Fibroblast of villous mesenchyme (primary cell): ENCODE measurements around the gene SACM1L. TPM values are rescaled to one million over a fixed set of nuclear protein-coding genes. Genes with fewer than 3 reads are reported as not detected.
"Not testable (repeated sequence)": the region's sequence is repeated elsewhere in the genome, so short reads cannot be mapped to it uniquely, and the experiment has no call there.

ENCODE experiments used
- DNase-seq: peaks from one replicate; pipeline ENCODE4 v3.0.0-alpha.2; 2010; ENCODE audit warnings: low read depth
- H3K4me3 ChIP-seq: 2 replicates; pipeline ENCODE4 v1.5.1; 2011; ENCODE audit warnings: low read depth, mild to moderate bottlenecking, low read length
- total RNA-seq: library from RNA; depleted of rRNA; stranded (reverse); fragments of >200 nt; gene quantifications from 2 replicates; pipeline ENCODE4 v1.2.3, GENCODE V29; 2012
- TF ChIP-seq, protein P1 (sequence below): IDR thresholded peaks from 2 replicates; pipeline ENCODE4 v1.5.1; 2012; ENCODE audit warnings: low read depth, mild to moderate bottlenecking, low read length; ENCODE audit not compliant: insufficient read depth

SACM1L gene
- total RNA-seq, 1 donor, result 53.1 TPM

DNA sequence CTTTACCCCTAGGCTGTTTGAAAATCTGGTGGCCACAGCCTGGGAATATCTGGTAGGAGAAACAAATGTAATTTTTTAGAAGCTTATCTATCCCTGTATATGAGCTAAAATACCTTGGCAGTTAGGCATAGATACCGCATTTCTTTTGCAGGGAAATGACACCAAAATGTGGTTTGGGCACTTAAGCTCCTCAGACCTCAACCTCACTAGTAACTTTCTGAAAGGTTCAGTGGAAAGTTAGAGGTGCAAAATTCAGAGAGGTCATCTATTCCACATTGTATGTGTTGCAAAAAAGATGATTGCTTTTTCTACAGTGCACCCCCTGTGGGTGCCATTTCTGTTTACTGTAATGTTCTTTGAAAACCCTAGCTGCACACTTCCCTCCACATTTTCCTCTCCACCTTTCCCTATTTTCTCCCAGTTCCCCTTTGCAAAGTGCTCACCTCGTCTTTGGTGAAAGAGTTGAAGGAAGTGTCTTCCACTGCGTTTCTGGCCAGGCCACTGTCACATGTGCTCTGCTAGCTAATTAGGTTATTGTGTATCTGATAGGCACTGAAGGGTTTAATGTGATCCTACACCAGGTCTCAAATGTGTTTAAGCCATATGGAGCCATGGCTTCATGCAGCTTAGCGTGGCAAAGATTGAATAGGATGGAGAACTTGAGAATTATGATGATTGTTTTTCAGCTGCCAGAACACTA lies 1.3 kb downstream of the SACM1L start:
- TF ChIP-seq, protein P1, sequence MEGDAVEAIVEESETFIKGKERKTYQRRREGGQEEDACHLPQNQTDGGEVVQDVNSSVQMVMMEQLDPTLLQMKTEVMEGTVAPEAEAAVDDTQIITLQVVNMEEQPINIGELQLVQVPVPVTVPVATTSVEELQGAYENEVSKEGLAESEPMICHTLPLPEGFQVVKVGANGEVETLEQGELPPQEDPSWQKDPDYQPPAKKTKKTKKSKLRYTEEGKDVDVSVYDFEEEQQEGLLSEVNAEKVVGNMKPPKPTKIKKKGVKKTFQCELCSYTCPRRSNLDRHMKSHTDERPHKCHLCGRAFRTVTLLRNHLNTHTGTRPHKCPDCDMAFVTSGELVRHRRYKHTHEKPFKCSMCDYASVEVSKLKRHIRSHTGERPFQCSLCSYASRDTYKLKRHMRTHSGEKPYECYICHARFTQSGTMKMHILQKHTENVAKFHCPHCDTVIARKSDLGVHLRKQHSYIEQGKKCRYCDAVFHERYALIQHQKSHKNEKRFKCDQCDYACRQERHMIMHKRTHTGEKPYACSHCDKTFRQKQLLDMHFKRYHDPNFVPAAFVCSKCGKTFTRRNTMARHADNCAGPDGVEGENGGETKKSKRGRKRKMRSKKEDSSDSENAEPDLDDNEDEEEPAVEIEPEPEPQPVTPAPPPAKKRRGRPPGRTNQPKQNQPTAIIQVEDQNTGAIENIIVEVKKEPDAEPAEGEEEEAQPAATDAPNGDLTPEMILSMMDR, result no peak
- DNase-seq, result no peak
- H3K4me3 ChIP-seq, result peak overlapping the region; percentile 86

GRCh38 chr3:45691842-45692241 lies 2.6 kb downstream of the SACM1L start:
- TF ChIP-seq, protein P1, result no peak
- no peak for DNase-seq
- no peak overlapping the region for H3K4me3 ChIP-seq

- H3K4me3 ChIP-seq, result no peak overlapping the region
- no peak for DNase-seq
- TF ChIP-seq, protein P1, result no peak
Observed at GRCh38 chr3:45692866-45693265, 3.7 kb downstream of the SACM1L start.

- TF ChIP-seq, protein P1, result no peak
- no peak for DNase-seq
- H3K4me3 ChIP-seq, result no peak overlapping the region
Observed at GRCh38 chr3:45693941-45694521, 4.8 kb downstream of the SACM1L start.

GRCh38 chr3:45695166-45695565 lies 6.0 kb downstream of the SACM1L start:
- DNase-seq, H3K4me3 ChIP-seq: not testable (repeated sequence)

DNA sequence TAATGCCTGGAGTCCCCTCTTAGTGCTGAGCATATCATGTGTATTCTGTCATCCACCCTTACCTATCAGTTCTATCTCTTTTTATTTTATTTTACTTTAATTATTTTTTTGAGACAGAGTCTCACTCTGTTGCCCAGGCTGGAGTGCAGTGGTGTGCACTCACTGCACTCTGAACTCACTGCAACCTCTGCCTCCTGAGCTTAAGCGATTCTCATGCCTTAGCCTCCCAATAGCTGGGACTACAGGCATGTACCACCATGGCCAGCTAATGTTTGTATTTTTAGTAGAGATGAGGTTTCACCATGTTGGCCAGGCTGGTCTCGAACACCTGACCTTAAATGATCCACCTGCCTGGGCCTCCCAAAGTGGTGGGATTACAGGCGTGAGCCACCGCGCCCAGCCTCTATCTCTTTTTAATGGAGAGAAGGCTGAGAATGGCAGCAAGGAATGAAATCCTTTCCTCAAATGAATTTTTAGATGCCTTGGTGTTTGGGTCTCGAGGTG lies 11.4 kb downstream of the SACM1L start:
- DNase-seq, result no peak
- no peak overlapping the region for H3K4me3 ChIP-seq
- TF ChIP-seq, protein P1, result no peak

DNA sequence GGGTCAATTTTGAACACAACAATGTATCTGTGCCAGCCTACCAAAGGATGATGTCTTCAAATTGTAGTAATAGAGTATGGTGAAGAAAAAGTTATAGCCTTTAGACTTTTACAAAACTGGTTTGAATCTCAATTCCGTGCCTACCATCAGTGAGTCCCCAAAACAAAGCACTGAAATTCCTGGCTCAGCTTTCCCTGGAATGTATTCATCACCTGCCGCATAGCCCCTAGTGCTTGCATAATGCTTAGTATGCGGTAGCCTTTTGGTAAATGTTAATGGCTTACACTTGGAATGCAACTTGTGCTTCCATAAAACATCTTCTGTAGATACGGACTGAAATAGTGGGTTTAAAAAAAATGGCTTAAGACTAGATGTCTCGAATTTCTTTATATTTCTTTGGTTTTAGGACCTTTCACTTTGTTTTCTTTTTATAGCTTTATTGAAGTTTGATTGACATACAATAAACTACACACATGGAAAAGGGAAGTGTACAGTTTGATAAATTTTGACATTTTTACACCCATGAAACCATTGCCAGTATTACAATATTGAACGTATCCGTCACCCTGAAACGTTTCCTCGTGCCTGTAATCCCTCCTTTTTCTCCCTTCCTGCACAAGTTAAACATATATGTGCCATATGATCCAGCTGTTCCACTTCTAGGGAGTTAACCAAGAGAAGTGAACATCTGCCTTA lies 12.1 kb downstream of the SACM1L start:
- no peak overlapping the region for H3K4me3 ChIP-seq
- TF ChIP-seq, protein P1, result no peak
- DNase-seq, result no peak
